LHCN-M2 (cell line): ENCODE results near the gene SLC29A2. TPM values are rescaled to one million over a fixed set of nuclear protein-coding genes. Genes with fewer than 3 reads are reported as not detected.

Experiments
- DNase-seq: peaks from one replicate; pipeline ENCODE4 v3.0.0-alpha.2; 2012; ENCODE audit warnings: low read depth
- total RNA-seq: library from RNA; depleted of rRNA; stranded (reverse); fragments of >200 nt; gene quantifications from 2 replicates; pipeline ENCODE4 v1.2.3, GENCODE V29; 2014

SLC29A2 gene
- total RNA-seq, 1 experiment from 2014 or later = not detected

DNA sequence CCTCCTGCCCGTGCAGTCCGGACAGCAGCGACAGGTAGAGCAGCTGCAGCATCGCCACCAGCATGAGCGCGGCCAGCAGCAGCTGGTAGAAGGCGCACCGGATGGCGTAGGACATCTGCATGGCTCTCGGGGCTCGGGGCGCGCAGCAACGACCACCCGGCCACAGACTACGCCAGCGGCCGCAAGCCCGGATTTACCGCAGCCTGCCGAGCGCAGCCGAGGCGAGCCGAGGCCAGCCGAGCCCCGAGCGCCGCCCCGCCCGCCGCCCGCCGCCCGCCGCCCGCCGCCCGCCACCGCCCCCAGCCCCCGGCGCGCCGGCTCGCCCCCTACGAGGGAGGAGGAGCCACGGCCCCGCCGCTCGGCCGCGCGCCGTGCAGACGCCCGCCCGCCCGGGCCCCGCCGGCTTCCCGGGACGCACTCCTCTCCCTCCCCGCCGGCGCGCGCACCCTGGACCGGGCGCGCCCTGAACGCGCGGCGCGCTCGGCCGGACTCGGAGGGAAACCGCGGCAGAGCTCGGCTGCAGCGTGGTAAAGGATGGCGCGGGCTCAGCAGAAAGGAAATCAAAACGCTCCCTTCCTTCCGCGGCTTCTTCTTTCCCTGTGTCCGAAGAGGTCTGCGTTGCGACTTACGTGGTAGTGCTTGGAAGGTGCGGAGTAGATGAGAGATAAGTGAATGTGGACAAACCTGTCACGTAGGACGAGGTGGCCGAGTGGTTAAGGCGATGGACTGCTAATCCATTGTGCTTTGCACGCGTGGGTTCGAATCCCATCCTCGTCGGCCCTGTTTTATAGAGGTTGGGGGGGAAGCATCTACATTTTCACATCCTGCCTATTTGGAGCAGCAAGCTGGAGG, 23.9 kb downstream of the SLC29A2 start, which contains the start of gene B4GAT1:
Gene B4GAT1, minus strand, starts transcription at position 205 of the 852 bp plus-strand sequence. Its CDS starts 84 bp downstream, at position 121.
- peak; percentile 91 for DNase-seq

DNA sequence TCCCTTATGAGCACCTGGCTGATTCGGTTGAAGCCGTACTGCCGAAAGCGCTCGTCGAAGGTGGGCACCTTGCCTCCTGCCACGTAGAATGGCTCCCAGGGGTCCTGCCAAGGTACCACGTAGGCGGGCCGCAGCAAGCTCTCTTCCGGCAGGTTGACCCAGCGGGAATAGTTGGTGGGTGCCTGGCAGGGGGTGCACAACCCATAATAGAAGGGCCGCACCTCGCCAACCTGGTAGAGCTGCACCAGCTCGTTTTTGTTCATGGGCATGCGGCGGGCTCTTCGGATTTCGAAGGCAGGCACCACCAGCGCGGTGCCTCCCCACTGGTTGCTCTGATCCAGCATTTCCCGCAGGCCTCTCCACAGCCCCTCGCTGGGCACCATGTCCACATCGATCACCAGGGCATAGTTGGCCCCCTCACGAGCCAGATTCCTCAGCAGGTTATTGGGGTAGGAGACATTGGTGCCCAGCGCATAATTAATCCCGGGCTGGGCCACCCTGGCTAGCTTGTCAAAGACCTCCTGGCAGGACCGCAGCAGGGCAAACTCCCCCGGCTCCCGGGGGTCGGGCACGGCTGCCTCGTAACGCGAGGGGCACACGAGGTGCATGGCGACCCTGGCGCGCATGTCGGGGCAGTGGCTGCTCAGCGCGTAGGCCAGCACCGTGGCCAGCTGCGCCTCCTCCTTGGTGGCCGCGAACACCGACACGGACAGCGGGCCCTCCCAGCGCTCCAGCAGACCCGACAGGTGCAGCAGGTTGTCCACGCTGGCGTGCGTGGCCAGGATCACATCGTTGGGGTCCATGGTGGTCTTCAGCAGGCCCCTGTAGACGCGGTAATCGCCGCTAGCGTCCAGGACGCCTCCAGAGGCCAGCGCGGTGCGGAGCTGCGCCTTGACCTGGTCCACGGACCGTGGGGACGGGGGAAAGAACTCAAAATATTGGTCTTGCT, 24.8 kb downstream of the SLC29A2 start:
- no peak for DNase-seq

DNA sequence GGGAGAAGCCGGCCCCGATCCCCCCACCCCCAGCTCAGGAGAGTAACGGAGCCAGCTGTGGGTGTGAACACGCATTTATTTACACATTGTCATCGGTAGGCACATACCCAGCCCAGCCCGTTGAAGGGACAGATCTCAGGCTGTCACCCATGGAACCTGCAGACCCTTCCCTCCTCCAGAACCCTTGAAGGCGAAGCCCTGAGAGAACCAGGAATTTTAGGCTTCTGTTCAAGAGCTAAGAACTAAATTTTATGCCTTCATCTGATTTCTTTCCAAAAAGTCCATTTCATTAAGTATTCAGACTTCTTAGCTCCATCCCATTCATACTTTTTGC, 26.3 kb downstream of the SLC29A2 start:
- DNase-seq = no peak

DNA sequence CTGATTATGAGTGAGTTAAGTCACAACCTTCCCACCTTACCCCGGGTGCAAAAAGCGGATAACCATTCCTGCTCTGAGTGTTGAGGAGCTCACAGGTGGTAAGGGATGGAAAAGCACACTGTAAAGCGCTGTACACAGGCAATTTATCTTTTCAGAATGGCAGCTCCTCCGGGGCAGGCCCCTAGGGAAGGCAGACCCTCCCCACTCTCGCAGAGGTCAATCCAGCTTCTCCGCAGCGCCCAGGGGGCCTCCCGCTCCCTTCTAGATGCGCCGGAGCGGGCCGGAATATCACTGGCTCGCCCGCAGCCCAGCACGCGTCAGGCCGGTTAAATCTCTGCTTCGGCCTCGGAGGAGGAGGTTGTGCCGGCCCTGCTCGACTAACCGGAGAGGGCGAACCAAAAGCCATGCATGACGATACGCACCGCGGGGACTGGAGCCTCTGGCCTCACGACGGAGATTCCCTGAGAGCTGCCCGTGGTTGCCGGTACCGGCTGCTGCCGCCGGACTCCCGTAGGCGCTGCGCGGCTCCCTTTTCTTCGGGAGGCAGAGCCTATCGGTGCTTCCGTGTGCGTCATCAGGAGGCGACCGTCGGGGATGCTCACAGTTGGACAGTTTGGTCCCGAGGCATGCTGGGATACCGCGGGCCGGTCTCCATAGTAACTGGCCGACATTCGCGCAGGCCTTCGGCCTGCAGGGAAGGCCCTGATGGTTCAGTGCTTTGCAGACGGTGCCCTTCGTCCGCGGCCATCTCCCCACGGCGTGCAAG, 26.8 kb downstream of the SLC29A2 start, which contains the start of gene BRMS1:
Gene BRMS1, minus strand, starts transcription at position 555 of the 766 bp plus-strand sequence. CDS start 2,870 bp downstream, outside the sequence.
- peak; percentile 96 for DNase-seq

DNA sequence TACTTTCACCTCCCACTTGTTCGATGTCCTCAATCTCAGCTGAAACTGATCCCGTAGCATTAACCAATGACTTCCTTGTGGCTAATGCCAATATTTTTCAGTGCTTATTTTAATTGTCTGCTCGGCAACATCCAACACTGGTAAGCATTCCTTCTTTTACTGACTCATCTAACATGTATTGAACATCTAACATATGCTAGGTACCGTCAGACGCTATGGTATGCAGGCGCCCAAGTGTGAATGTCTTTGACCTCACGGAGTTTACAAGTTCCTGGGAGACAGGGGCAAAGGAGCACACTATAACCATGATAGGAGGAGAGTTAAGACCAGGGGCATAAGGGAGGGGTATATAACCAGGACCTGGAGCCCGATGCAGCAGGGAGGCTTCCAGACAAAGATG, 28.4 kb downstream of the SLC29A2 start:
- no peak for DNase-seq

DNA sequence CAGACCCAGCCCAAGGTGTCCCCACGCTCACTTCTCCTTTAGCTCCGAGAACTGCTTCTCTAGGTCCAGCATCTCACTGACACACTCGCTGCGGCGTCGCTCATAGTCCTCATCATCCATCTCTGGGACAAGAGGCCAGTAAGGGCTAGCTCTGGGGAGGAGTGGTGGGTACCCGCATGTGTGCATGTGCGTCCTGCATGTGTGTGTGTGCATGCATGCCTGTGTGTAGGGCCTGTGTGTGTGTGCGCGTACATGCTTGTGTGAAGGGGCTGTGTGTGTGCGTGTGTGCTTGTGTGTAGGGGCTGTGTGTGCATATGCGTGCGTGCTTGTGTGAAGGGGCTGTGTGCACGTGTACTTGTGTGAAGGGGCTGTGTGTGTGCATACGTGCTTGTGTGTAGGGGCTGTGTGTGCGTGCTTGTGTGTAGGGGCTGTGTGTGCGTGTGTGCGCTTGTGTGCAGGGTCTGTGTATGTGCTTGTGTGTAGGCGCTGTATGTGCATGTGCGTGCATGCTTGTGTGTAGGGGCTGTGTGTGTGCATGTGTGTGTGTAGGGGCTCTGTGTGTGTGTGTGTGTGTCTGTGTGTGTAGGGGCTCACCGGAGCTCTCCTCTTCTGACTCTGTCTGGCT, 29.9 kb downstream of the SLC29A2 start:
- DNase-seq = no peak

DNA sequence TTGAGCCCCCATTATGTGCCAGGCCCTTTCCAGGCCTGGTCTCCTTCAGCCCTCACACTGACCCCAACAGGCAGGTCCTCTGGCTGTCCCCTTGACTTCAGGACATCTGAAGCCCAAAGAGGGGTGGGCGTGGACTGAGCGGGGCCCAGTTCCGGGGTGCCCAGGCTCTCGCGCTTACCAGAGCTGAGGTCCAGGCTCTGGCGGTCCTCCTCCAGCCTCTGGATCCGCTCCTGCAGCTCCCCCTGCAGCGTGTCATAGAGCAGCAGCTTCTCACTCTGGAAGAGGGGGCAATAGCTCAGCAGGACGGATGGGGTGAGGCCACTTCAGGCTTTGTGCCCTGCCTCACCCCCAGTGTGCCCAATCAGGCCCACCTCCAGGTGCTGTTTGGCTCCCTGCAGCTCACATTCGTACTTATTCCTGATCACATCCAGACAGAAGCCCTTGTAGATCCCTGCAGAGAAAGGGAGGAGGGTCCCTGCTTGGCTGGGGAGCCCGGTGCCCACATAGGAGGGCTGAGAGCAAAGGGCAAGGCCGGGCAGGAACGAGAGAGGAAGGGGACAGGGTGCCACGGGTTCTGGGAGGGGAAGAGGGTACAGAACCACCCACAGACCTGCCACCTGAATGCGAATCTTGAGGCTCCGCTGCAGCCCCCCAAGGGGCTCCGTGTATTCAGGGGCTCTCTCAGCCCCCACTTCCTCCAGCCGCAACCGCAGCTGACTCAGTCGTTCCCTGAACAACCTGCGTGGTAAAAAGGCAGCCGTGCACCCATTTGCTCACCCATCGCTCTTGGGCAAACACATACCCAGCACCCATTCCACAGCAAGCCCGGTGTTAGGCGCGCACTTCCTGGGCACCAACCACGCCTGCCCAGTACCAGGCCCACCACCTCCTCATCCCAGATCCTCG, 30.7 kb downstream of the SLC29A2 start:
- no peak for DNase-seq

DNA sequence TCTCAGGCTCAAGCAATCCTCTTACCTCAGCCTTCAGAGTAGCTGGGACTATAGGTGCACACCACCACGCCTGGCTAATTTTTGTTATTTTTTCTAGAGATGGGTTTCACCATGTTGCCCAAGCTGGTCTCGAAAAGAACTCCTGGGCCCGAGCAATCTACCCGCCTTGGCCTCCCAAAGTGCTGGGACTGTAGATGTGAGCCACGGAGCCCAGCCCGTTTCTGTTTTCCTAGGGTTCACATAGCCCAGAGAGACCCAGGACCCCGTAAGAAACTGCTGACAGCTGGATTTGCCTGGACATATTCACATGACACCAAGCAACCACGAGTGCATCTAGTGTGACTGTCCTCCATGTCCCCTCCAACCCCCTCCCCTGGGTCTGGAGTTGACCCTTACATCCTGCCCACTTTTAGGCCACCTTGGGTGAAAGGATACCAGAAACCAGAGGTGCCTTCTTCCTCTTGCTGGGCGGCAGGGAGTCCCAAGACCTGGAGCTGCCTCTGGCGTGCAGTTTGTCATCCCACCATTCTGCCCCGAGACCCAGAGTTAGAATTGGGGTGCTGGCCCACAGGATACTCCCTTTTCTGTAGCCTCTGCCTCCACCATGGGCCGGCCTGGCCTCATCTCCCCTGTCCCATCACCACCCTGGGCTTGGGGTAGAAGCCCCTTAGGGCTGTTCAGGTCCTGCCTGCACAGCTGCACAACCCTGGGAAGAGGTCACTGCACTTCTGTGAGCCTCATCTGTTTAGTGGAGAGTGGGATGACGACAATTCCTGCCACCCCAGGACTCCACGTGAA, 31.7 kb downstream of the SLC29A2 start:
- DNase-seq = no peak

DNA sequence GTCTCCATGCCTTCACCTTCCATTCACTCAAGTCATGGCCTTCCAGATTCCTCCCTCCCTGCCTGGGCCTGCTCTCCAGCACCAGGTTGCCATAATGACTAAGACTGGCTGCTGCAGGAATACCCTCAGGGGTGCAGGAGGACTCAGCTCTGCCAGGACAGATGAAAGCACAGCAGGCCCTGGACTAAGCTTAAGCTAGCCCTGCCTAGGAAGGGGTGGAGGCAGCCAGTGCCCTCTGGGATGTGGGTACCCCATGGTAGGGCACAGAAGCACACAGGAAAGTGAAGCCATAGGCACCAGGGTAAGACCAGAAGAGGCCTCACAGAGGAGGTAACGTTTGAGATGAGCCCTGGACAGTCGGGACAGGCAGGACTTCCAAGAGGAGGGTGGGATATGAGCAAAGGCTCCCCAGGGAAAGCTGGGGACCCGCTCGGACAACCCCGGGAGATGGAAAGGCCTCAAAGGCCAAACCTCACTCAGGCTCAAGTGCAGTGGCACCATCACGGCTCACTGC, 32.3 kb downstream of the SLC29A2 start:
- DNase-seq = no peak

DNA sequence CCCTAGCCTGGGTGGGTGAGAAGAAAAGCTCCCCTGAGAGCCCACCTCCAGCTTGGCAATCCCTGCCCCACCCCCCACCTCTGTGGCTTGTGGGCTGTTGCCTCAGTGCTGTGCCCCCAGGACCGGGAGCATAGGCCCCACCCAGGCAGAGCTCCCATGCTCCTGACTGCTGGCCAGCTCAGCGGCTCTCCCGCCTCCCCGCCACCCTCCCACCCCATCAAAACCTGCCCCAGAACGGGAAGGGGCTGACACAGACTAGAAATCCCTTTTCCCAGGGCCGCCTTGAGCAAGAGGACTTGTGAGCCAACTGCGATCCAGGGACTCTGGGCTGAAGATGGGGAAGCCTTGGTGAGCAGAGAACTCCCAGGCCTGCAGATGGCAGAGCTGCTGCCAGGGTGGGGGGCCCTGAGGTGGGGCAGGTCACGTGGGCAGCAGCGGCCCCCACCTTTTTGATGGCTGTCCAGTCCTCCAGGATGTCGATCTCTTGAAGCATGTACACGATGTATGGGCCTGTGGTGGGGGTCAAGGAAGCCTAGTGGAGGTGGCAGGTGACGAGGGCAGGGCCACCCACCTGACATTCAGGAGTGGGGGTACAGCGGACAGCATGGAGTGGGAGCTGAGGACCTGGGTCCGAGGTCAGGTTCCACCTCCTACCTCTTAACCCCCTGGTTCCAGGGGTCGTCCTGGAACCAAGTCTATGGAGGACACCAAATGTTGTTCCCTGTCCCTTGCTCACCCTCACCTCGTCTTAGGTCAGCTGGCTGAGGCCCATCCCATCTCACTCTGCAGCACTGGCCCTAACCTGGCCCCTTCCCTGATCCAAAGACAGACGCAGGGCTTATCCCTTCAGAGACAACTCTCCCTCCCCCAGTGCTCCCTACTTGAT, 33.0 kb downstream of the SLC29A2 start:
- no peak for DNase-seq

DNA sequence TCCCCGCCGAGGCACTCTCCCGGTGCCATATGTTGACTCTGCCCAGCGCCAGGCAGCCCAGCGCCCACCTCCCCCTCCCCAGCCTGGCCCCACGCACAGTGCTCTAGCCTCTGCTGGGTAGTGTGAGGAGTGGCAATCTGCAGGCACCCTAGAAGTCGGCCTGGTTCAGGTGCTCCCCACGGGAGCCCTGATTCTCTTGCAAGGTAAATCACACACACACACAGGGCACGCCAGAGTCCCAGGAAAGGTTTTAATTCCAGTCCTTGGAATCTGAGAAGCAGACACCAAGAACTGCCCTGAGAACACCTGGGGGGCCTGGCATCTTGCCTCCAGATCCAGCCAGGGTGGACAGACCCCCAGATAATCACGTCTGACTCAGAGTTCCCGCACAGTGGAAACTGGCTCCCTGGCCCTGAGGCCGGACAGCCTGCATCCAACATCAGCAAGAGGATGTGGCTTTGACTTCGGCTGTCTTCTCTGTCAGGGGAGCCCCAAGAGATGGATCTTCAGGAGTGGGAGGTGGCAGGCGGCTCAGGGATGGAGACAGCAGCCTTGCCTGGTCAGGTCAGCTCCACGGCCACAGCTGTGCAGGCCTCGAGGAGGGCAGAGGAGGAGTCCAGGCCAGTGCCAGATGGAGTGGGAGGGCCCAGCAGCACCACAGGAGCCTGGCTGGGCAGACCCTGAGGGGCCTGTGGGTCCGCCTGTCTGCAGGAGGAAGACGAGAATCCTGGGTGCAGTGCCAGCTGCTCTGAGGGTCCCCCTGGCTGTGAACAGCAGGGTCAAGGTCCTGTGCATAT, 34.3 kb downstream of the SLC29A2 start:
- peak; percentile 75 for DNase-seq

DNA sequence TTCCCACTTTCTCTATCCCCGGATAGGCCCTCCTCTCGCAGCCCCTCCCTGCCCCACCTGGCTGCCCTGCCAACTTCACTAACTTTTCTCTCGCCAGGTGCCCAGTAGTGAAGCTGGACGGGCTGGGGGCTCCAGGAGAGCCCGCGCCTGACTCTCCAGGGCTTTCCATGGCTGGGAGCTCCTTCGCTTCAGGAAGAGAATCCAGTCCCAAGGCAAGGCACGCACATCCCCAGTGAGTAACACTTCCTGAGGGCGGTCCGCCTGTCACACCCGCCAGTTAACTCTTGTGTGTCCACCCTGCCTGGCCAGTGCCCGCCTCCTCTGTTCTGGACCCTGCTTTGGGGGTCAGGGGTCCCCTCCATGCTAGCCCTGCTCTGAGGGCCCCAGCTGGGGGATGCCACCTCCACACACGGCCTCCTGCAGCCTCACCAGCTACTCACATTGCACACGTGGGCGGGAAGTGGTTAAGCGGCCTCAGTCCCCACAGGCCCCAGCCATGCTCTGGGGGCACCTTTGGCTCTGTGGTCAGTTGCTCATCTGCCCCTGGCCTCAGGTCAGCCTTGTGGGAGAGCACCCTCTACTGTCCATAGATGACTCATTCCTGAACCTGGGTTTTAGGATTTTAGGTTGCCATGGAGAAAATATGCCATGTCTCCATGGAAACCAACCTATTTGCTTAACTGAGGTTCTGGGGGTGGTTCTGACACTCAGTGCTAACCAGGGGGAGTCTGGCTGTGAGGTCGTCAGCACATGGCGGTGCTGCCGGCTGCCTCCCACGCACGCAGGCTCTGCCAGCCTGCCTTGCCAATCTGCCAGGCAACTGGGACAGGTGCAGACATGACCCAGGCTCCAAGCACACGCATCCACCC, 35.1 kb downstream of the SLC29A2 start, which contains the start of gene RIN1:
Gene RIN1, minus strand, starts transcription at position 201 of the 869 bp plus-strand sequence. Its CDS starts 32 bp downstream, at position 169.
- peak; percentile 100 for DNase-seq

DNA sequence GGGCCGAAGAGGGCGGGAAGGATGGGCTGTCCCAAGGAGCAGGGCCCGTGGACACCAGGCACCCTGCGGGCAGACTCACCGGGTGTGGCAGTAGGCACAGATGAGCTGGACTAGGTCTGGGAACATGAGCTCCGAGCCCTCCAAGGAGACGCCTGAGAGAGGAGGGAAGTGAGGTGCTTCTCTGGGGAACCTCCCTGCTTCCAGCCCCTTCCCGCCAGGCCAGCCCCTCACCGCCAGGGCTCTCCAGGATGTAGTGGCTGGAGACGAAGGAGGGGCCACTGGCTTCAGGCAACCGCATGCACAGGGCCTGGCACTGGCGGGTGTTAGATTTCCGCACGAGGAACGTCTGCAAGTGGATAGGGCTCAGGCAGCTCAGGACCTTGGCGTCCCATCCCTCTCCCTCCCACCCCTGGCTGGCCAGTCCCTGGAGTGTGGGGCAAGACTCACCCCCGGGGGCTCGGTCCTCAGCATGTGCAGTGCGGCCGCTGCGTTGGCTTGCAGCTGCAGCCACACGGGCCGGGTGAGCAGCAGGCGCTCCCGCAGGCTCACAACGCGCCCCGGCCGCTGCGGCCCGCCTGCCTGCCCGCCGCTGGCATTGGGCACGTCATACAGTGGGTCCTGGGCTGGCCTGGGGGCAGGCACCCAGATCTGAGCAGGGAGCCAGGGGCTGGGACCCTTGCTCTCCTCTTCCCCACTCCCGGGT, 35.9 kb downstream of the SLC29A2 start:
- DNase-seq = peak; percentile 78

DNA sequence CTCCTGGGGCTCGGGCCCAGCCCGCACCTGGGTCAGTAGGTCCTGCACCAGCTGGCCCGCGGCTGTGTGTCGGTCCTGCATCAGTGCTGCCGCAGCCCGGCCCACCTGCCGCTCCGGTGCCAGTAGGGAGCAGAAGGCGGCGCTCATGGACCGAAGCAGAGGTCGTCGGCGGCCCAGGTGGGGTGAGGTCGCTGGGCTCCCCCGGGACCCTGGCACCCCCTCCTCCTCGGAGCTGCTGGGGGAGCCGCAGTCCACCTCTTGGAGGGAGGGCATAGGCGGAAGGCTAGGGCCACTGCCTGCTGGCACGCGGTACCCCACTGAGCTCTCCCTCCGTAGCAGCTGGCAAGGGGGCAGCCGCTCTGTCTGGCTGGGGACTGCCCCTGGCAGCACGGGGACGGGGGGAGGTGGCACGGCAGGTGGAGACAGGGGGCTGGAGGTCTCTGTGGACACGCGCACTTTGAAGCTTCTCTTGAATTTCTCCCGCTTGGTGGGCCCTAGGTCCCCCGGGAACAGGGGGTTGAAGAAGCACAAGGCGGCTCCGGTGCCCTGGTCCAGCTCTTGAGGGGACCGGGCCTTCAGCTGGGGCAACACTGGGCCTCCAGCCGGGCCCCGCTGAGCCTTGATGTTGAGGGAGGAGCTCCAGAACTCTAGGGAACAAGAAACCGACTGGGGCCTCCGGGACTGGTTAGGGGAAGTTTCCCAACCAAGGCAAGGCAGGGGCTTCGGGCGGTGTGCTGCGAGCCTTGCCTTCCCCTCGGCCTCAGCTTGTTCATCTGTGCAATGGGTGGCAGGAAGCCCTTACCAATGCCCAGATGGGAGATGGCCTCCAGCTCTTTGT, 36.7 kb downstream of the SLC29A2 start:
- no peak for DNase-seq
